Endothelial cell of umbilical vein (primary cell): ENCODE measurements around the gene LHFPL2.

Experiments used
- CTCF ChIP-seq, 2 donors: IDR thresholded peaks; 1 replicate in 1 of 2; 2 replicates in 1 of 2; pipeline ENCODE4 v1.5.1; 2011; ENCODE audit warnings: low read length in 2 of 2, mild to moderate bottlenecking in 2 of 2, moderate library complexity in 2 of 2, control low read depth in 1 of 2, inconsistent platforms in 1 of 2, low read depth in 1 of 2; ENCODE audit not compliant: insufficient read depth in 1 of 2; ENCODE audit errors: extremely low read depth in 1 of 2
- JUN ChIP-seq: IDR thresholded peaks from 2 replicates; pipeline ENCODE4 v1.6.1; 2011; ENCODE audit warnings: borderline replicate concordance, low read depth; ENCODE audit not compliant: insufficient read length, insufficient read depth
- MYC ChIP-seq: IDR thresholded peaks from one replicate; pipeline ENCODE4 v1.6.1; 2011; ENCODE audit warnings: mild to moderate bottlenecking, low read depth, low read length
- POLR2A ChIP-seq: IDR thresholded peaks from 2 replicates; pipeline ENCODE4 v1.6.1; 2012; ENCODE audit warnings: low read depth, mild to moderate bottlenecking, control low read depth, low read length

- TF ChIP-seq MYC (no peak), CTCF (IDR thresholded peaks at IDR 0.05; ENCODE audit: extremely low read depth in 1 of 2, insufficient read depth in 1 of 2, low read depth in 1 of 2, low read length in 2 of 2) (no peak), POLR2A (no peak), JUN (no peak)
Observed at GRCh38 chr5:78549043-78549442, 99.5 kb downstream of the LHFPL2 start.
